NCI-H2196 treated with DMSO at 0.1 percent for 48 hours (cell line): ENCODE data around the gene MND1.
"Not testable (repeated sequence)": the region's sequence is repeated elsewhere in the genome, so short reads cannot be mapped to it uniquely, and the experiment has no call there.

Experiments
- DNase-seq: peaks from one replicate; lab custom pipeline; 2025; ENCODE audit not compliant: unreplicated experiment; lab: John Stamatoyannopoulos, UW

The MND1 gene

DNA sequence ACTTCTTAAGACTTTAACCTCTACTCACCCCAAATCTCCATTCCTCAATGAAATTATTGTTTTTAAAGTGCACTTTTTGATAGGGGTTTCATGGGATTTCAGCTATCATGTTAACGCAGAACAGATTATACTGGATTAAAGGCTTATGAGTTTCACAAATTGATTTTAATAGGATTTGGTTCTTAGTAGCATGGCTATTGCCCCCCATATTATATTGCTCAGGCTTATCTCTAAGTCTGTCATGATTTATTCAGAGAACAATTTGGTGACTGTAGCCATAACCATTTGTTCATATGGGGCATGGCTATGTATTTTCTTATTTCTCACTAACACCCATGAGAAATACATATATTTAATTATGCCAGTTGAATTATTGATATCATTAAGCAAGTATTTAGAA, 57.0 kb downstream of the MND1 start:
- no peak for DNase-seq

- no peak for DNase-seq
Measured at GRCh38 chr4:153402366-153402765, 57.9 kb downstream of the MND1 start.

GRCh38 chr4:153403726-153404125, 59.2 kb downstream of the MND1 start:
- DNase-seq, result no peak

DNA sequence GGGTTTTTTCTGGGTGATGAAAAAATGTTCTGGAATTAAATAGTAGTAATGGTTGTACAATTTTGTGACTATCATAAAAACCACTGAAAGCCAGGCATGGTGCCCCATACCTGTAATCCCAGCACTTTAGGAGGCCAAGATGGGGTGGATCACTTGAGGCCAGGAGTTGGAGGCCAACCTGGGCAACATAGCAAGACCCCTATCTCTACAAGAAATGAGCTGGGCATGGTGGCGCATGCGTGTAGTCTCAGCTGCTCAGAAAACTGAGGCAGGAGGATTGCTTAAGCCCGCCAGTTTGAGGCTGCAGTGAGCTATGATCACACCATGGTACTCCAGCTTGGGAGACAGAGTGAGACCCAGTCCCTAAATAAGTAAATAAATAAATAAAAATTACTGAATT, 63.4 kb downstream of the MND1 start:
- DNase-seq, result no peak

- no peak for DNase-seq
Measured at GRCh38 chr4:153408932-153409331, 64.4 kb downstream of the MND1 start.

DNA sequence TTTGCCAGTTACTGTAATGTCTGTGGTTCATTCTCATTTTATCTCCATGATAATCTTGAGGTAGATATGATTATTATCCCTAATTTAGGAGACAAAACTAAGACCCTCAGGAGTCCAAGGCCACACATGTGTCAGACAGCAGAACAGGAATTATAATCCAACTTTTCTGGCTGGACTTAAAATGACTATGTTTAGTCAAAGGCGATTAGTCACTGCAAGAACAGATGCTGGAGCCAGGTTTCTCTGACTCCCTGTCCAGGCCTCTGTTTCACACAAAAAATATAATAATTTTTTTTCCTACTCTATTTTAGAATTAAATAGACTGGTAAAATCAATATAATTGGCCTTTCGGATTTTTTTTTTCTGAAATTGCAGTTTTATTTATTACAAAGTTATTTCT, 64.9 kb downstream of the MND1 start:
- no peak for DNase-seq

DNA sequence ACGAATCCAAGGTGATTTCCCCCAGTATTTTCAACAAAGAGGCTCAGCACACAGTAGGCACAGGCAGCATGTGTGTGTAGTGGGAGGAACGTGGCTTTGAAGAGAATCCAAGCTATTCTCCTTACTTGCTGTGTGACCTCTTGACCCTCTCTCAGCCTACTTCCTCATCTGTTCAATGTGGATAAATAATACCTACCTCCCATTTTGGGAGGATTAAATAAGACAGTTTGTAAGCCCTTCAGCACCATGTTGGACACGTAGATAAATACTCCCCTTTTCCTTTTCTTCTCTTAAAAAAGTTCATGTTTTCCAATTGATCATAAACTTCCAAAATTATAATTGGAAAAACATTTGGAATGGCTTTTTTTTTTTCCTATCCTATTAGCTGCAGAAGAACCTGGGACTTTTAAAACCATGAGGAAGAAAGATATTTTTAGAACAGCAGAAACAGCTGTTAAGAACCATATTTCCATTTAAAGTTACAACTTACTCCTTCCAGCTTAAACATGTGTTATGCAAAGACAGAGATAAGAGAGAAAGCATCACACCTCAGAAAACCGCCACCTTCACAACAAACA, 65.5 kb downstream of the MND1 start:
- no peak for DNase-seq

- DNase-seq, result no peak
Measured at GRCh38 chr4:153413842-153414241, 69.4 kb downstream of the MND1 start.

- DNase-seq, result not testable (repeated sequence)
Measured at GRCh38 chr4:153416456-153416855, 72.0 kb downstream of the MND1 start.

DNA sequence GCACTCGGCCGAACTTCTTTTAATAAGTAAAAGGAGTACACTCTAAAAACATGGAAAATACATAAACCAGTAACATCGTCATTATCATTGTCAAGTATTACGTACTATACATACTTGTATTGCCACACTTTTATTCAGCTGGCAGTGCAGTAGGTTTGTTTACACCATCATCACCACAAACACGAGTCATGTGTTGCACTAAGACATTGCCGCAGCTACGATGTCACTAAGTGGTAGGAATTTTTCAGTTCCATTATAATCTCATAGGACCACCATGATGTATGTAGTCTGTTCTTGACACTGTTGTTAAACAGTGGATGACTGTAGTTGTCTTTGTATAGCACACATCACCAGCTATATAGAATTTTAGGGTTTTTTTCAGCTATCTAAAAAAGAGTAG, 73.6 kb downstream of the MND1 start:
- no peak for DNase-seq

DNA sequence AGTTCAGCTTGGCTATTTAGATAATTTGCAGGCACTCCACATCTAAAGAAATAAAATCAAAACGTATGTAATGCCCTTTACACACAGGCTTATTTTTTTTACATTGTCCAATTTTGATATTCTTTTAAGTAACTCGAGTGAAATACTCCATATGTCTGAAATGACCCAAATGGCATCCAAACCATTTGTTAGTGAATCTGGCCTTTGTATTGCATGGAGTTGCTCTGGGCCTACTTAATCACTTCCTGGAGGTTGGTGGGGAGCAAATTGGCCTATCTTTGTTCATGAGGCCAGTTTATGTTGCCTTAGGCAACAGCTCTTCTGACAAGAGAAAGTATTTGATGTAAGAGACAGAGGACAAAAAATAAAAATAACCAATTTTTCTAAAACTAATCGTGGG, 74.1 kb downstream of the MND1 start:
- DNase-seq, result no peak

GRCh38 chr4:153419029-153419428, 74.5 kb downstream of the MND1 start:
- DNase-seq, result no peak

- no peak for DNase-seq
Measured at GRCh38 chr4:153419673-153420278, 75.3 kb downstream of the MND1 start.

DNA sequence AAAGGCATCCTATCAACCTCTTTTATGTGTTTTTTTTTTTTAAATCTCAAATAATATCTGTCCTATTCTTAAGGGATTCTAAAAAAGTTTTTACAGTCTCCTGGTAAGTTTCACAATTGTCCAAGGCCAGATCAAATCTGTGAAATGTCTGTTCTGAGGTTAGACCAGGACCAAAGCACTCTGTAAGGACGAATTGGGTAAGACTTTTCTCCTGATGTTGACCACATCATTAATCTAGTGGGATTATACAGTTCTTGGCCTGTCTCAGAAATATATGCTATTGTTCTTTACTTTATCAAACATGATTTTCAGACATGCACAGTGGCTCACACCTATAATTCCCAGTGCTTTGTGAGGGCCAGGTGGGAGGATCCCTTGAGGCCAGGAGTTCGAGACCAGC, 75.9 kb downstream of the MND1 start:
- no peak for DNase-seq

DNA sequence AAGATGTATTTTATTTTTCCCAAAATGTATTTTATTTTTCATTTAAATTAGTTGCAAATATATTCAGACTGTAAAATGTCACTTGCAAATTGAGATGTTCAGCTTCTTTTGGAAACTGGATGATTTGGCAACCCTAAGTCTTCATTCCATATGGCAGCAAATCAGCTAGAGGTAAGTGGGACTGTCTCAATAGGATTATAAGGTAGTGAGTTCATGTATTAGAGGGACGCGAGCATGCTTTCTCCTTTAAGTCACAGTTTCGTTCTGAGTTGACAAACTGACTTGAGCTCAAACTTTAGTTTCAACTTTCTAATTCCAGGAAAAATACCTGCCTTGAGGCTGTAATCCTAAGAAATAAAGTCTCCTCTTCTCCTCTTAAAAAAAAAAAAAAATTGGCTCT, 77.5 kb downstream of the MND1 start:
- DNase-seq, result no peak

DNA sequence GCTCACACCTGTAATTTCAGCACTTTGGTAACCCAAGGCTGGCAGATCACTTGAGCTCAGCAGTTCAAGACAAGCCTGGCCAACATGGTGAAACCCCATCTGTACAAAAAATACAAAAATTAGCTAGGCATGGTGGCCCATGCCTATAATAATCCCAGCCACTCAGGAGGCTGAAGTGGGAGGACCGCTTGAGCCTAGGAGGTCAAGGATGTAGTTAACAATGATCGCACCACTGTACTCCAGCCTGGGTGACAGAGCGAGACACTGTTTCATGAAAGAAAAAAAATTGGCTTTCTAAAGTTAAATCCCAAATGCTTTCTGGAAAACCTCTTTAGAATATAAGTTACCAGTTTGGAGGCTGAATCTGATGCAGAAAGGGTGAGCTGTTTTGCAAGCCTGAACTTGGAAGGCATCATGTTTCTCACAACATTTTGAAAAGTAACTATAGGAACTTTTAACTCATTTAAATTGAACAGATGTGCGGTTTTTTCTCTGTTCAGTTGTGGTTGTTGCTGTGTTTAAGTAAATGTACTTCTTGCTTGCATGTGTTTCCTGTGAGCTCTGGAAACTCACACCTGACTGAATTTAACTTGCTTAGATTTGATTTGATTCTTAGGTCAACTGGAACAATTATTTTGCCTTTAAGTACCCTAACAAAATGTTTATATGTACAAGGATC, 81.9 kb downstream of the MND1 start:
- DNase-seq, result no peak

DNA sequence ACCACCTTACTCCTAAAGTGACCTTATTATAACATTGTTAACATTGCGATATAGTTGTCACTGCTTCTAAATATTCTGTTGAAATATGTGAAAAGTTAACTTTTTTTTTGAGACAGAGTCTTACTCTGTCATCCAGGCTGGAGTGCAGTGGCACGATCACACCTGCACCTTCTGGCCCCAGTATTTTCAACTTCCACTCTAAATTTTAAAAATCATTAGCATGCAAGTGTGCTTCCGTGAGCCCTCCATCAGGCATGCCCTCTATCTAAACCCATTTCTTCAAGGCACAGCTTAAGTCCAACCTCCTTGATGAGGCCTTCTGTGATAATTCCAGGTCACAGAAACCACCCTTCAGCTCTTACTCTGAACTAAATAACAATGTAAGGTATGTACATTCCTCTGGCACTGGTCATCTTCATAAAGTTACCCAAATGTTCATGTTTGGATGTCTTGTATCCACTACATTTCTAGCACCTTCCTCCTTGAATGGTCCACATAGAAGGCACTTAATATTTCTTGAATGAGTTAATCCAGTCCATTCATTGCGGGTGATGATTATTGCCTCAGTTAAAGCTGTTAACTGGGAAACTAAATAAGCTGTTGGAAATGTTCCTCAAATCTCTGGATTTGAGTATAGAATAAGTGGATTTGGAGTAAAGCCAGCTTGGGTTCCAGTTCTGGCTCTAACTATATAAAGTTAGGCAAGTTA, 83.0 kb downstream of the MND1 start:
- DNase-seq, result no peak

DNA sequence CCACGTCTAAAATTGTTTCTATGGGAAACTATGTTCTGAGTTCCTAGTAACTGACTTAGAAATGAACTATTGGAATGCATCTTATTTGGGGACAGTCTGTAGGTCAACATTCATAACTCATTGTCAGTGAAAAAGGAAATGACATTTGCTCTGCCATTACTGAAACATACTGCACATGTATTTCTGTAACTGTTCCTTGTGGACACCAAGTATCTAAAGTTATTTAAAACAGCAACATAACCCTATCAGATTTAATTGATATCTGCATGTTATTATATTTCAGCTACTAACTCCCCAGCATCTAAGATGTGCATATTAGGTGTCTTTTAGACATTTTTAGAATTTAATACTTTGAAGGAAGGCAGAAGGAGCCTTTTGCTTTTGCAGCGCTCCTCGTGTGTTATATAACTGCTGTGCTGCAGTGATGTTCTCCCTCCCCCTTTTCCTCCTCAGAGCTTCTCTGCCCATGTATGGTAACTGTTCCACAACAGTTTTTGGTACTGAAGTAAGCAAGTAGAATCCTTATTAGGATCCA, 84.5 kb downstream of the MND1 start:
- DNase-seq, result no peak

GRCh38 chr4:153432965-153433753, 88.7 kb downstream of the MND1 start:
- DNase-seq, result no peak

DNA sequence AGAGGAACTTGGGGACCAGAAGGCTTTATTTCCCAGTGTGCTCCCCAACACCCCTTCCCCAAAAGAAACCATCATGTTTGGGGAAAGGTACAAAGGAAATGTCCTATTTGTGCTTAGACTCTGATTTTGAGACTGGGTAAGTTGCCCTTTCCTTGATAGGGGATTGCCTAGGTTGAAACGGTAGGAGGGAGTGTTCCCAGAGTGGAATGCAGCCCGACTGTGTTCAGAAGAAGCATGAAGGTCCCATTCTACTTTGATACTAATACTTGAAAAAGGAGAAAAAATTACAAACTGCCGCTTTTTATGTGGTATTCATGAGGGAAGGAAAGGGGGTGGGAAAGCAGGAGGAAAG, 89.2 kb downstream of the MND1 start:
- no peak for DNase-seq

DNA sequence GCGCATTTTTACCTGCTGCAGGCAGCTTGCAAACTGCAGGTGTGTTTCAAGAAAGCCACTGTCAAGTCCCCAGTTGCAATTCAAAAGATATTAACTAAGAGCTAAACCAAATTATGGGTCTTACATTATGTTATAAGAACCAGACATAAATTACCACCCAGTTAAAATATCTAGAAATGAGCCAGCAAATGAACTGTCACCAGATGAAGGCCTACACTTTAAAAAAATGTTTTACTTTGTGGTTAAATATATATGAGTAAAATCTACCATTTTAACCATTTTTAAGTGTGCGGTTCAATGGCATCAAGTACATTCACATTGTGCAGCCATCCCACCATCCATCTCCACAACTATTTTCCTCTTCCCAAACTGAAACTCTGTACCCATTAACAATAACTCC, 89.7 kb downstream of the MND1 start:
- no peak for DNase-seq
